WTC11 (cell line): ENCODE data around the gene SPEN. TPM values are rescaled to one million over a fixed set of nuclear protein-coding genes. Genes with fewer than 3 reads are reported as not detected.

Experiments
- ATAC-seq: fragments of 200-7000 bp; cut with Tn5 transposase; 2 replicates; pipeline ENCODE4 v1.10.0; 2021; ENCODE audit warnings: mild to moderate bottlenecking, moderate library complexity
- CTCF ChIA-PET: fragments of 300-600 bp; sonication (Branson Sonifier 250); formaldehyde crosslinking; loops from one replicate; lab custom pipeline; 2021; ENCODE audit warnings: antibody characterized with exemption; lab: Charles Lee
- POLR2A ChIA-PET: fragments of 350-600 bp; sonication (Branson Sonifier 250); formaldehyde crosslinking; loops from one replicate; lab custom pipeline; 2021; ENCODE audit warnings: antibody characterized with exemption; lab: Charles Lee
- DNase-seq: peaks from one replicate; pipeline ENCODE4 v3.0.0; 2021; ENCODE audit warnings: low spot score
- H3K27ac Mint-ChIP-seq: 2 replicates; pipeline ENCODE4 v1.8.0; 2021; ENCODE audit warnings: mixed read lengths
- H3K27me3 Mint-ChIP-seq: 2 replicates; pipeline ENCODE4 v1.8.0; 2021; ENCODE audit warnings: low read depth, mild to moderate bottlenecking, moderate library complexity, mixed read lengths
- H3K36me3 Mint-ChIP-seq: 2 replicates; pipeline ENCODE4 v1.8.0; 2021; ENCODE audit warnings: mixed read lengths
- H3K4me1 Mint-ChIP-seq: 2 replicates; pipeline ENCODE4 v1.8.0; 2022; ENCODE audit warnings: mixed read lengths
- H3K4me3 Mint-ChIP-seq: 2 replicates; pipeline ENCODE4 v1.8.0; 2021; ENCODE audit warnings: mild to moderate bottlenecking, moderate library complexity, mixed read lengths
- H3K9me3 Mint-ChIP-seq: 2 replicates; pipeline ENCODE4 v1.8.0; 2021; ENCODE audit warnings: mixed read lengths
- ARID4B ChIP-seq: sonication (generic); formaldehyde crosslinking; IDR thresholded peaks from 2 replicates; pipeline ENCODE4 v1.8.0; 2023; ENCODE audit warnings: missing genetic modification reagents, mild to moderate bottlenecking, borderline replicate concordance
- E2F5 ChIP-seq: sonication (generic); formaldehyde crosslinking; IDR thresholded peaks from 2 replicates; pipeline ENCODE4 v1.8.1; 2022; ENCODE audit warnings: mild to moderate bottlenecking, moderate library complexity, missing genetic modification reagents
- FOXJ3 ChIP-seq: sonication (generic); formaldehyde crosslinking; IDR thresholded peaks from 2 replicates; pipeline ENCODE4 v1.9.0; 2021; ENCODE audit warnings: missing genetic modification reagents, mild to moderate bottlenecking, borderline replicate concordance
- FOXK1 ChIP-seq: sonication (generic); formaldehyde crosslinking; IDR thresholded peaks from 2 replicates; pipeline ENCODE4 v1.8.0; 2022; ENCODE audit warnings: mild to moderate bottlenecking, moderate library complexity, missing genetic modification reagents
- FOXP1 ChIP-seq: sonication (generic); formaldehyde crosslinking; IDR thresholded peaks from 2 replicates; pipeline ENCODE4 v1.8.0; 2022; ENCODE audit warnings: missing genetic modification reagents, mild to moderate bottlenecking, moderate library complexity, borderline replicate concordance
- GTF2I ChIP-seq: fragments of 250-450 bp; sonication (Bioruptor Pico); conservative IDR thresholded peaks from 2 replicates; pipeline ENCODE4 v1.4.0; 2021; ENCODE audit warnings: mild to moderate bottlenecking
- HMGXB4 ChIP-seq: sonication (generic); formaldehyde crosslinking; IDR thresholded peaks from 2 replicates; pipeline ENCODE4 v1.8.1; 2023; ENCODE audit warnings: mild to moderate bottlenecking, moderate library complexity, missing genetic modification reagents
- JUN ChIP-seq: sonication (generic); formaldehyde crosslinking; IDR thresholded peaks from 2 replicates; pipeline ENCODE4 v1.8.0; 2023; ENCODE audit warnings: mild to moderate bottlenecking, missing genetic modification reagents
- KAT7 ChIP-seq: sonication (generic); formaldehyde crosslinking; IDR thresholded peaks from 2 replicates; pipeline ENCODE4 v1.8.1; 2023; ENCODE audit warnings: missing genetic modification reagents, mild to moderate bottlenecking, borderline replicate concordance
- MXD4 ChIP-seq: fragments of 250-450 bp; sonication (Bioruptor Pico); IDR thresholded peaks from 2 replicates; pipeline ENCODE4 v1.8.0; 2021; ENCODE audit warnings: mild to moderate bottlenecking, moderate library complexity, borderline replicate concordance
- NR2C2 ChIP-seq: sonication (generic); formaldehyde crosslinking; IDR thresholded peaks from 2 replicates; pipeline ENCODE4 v1.8.0; 2022; ENCODE audit warnings: mild to moderate bottlenecking, missing genetic modification reagents
- PRDM15 ChIP-seq: sonication (generic); formaldehyde crosslinking; IDR thresholded peaks from 2 replicates; pipeline ENCODE4 v1.8.0; 2022; ENCODE audit warnings: missing genetic modification reagents
- PREB ChIP-seq: sonication (generic); formaldehyde crosslinking; IDR thresholded peaks from 2 replicates; pipeline ENCODE4 v1.8.1; 2022; ENCODE audit warnings: mild to moderate bottlenecking, missing genetic modification reagents, moderate library complexity, borderline replicate concordance
- RELA ChIP-seq: sonication (generic); formaldehyde crosslinking; IDR thresholded peaks from 2 replicates; pipeline ENCODE4 v1.8.1; 2022; ENCODE audit warnings: missing genetic modification reagents, mild to moderate bottlenecking, borderline replicate concordance
- TEAD1 ChIP-seq: sonication (generic); formaldehyde crosslinking; IDR thresholded peaks from 2 replicates; pipeline ENCODE4 v1.8.0; 2022; ENCODE audit warnings: mild to moderate bottlenecking, missing genetic modification reagents
- ZNF317 ChIP-seq: sonication (generic); formaldehyde crosslinking; IDR thresholded peaks from 2 replicates; pipeline ENCODE4 v1.8.1; 2023; ENCODE audit warnings: low read depth, mild to moderate bottlenecking, moderate library complexity, missing genetic modification reagents, borderline replicate concordance
- total RNA-seq: library from RNA; stranded (reverse); gene quantifications from 3 replicates; pipeline ENCODE4 v1.2.3, GENCODE V29; 2021
- TF ChIP-seq, protein P1 (sequence below): sonication (generic); formaldehyde crosslinking; IDR thresholded peaks from 2 replicates; pipeline ENCODE4 v1.8.0; 2023; ENCODE audit warnings: mild to moderate bottlenecking, missing genetic modification reagents

The SPEN gene
- total RNA-seq, 1 experiment from 2014 or later: 48.8 TPM

DNA sequence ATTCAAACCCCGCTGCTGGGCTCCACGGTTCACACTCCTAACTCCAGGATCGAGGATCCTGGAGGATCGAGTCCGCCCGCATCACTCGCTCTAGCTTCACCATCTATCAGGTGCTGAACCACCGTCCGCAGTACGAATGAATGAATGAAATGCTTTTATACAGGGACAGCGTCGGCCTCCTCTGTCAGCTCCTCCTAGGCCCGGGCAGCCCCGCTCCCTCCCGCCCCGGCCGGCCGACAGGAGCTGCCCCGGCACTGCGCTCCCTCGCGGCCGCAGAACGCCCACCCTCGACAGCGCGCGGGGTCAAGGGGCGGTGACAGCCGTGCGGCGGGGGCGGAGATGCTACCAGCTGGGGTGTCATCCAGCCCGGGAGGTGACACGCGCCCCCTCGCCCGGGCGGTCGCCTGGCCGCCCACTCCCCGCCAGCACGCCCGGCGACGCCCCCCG lies 127.9 kb downstream of the SPEN start:
- POLR2A ChIA-PET: no interaction called here
- peaks cover 18% of the 10 kb centered on the region for H3K36me3 Mint-ChIP-seq
- no peaks in the 10 kb centered on the region; the same call in 1 of the 2 replicates for H3K27me3 Mint-ChIP-seq
- peaks cover 9% of the 10 kb centered on the region for H3K9me3 Mint-ChIP-seq
- CTCF ChIA-PET: interaction anchor here (0.6 to 3.1 kb wide), 26 partner anchors 11 to 442 kb away, joined by 3 to 19 read pairs (median 4); partner anchors contain the start of genes FAM131C, SPEN and SRARP
- TF ChIP-seq FOXP1 (CRISPR knock-in tag): no peak
- TF ChIP-seq ARID4B (CRISPR knock-in tag): 0 out of 2 replicates have a peak, but pooled peaks have one; percentile 42
- peak; percentile 86; the same call in 1 of the 2 replicates for TF ChIP-seq KAT7
- TF ChIP-seq E2F5 (CRISPR knock-in tag): peak; percentile 48; the same call in 1 of the 2 replicates
- no peak for TF ChIP-seq MXD4
- peak; percentile 39; the same call in 1 of the 2 replicates for TF ChIP-seq NR2C2
- TF ChIP-seq, protein P1, sequence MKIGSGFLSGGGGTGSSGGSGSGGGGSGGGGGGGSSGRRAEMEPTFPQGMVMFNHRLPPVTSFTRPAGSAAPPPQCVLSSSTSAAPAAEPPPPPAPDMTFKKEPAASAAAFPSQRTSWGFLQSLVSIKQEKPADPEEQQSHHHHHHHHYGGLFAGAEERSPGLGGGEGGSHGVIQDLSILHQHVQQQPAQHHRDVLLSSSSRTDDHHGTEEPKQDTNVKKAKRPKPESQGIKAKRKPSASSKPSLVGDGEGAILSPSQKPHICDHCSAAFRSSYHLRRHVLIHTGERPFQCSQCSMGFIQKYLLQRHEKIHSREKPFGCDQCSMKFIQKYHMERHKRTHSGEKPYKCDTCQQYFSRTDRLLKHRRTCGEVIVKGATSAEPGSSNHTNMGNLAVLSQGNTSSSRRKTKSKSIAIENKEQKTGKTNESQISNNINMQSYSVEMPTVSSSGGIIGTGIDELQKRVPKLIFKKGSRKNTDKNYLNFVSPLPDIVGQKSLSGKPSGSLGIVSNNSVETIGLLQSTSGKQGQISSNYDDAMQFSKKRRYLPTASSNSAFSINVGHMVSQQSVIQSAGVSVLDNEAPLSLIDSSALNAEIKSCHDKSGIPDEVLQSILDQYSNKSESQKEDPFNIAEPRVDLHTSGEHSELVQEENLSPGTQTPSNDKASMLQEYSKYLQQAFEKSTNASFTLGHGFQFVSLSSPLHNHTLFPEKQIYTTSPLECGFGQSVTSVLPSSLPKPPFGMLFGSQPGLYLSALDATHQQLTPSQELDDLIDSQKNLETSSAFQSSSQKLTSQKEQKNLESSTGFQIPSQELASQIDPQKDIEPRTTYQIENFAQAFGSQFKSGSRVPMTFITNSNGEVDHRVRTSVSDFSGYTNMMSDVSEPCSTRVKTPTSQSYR (CRISPR knock-in tag): no peak
- TF ChIP-seq GTF2I (CRISPR knock-in tag): no peak
- TF ChIP-seq JUN (CRISPR knock-in tag): no peak
- TF ChIP-seq PREB (CRISPR knock-in tag): no peak
- no peak for TF ChIP-seq PRDM15 (CRISPR knock-in tag)
- 0 out of 2 replicates have a peak, but pooled peaks have one; percentile 12 for TF ChIP-seq ZNF317 (CRISPR knock-in tag)
- TF ChIP-seq HMGXB4 (CRISPR knock-in tag): peak; percentile 72
- no peak; the same call in 1 of the 2 replicates for TF ChIP-seq RELA
- no peak for TF ChIP-seq FOXJ3 (CRISPR knock-in tag)
- TF ChIP-seq TEAD1 (CRISPR knock-in tag): 0 out of 2 replicates have a peak, but pooled peaks have one; percentile 9
- peak; percentile 16; the same call in 1 of the 2 replicates for TF ChIP-seq FOXK1 (CRISPR knock-in tag)
- DNase-seq (peak; percentile 72), ATAC-seq (peak; percentile 90)
- H3K27ac Mint-ChIP-seq: no peak overlapping the region
- peaks cover 12% of the 10 kb centered on the region for H3K4me1 Mint-ChIP-seq
- H3K4me3 Mint-ChIP-seq: peak overlapping the region; percentile 89
